Naive thymus-derived CD8-positive, alpha-beta T cell (primary cell): ENCODE results near the gene CDC42BPG. TPM values are rescaled to one million over a fixed set of nuclear protein-coding genes. Genes with fewer than 3 reads are reported as not detected.

ENCODE experiments used
- ATAC-seq, 2 donors: fragments of 150-1000 bp; cut with Tn5 transposase in 1 of 2; sonication (Bioruptor Pico), chemical (Tn5 transposase) in 1 of 2; 1 replicate in 1 of 2; 2 replicates in 1 of 2; pipeline ENCODE4 v1.10.0; 2021; ENCODE audit warnings: mild to moderate bottlenecking in 2 of 2, moderate library complexity in 2 of 2
- POLR2A ChIA-PET: fragments of 350-600 bp; sonication (Branson Sonifier 250); formaldehyde crosslinking; loops from one replicate; lab custom pipeline; 2021; ENCODE audit warnings: antibody characterized with exemption; lab: Charles Lee
- DNase-seq, 10 donors: peaks; one replicate each; pipeline versions ENCODE4 v3.0.0 to v3.0.0-alpha.2; 2020 to 2022
- H3K27ac Mint-ChIP-seq, 10 donors: one replicate each; pipeline ENCODE4 v1.8.0; 2020 to 2022; ENCODE audit warnings: mild to moderate bottlenecking in 10 of 10, mixed read lengths in 10 of 10, moderate library complexity in 4 of 10, inconsistent platforms in 1 of 10
- H3K27me3 Mint-ChIP-seq, 5 donors: one replicate each; pipeline ENCODE4 v1.8.0; 2021 to 2022; ENCODE audit warnings: mixed read lengths in 5 of 5
- H3K36me3 Mint-ChIP-seq, 3 donors: one replicate each; pipeline ENCODE4 v1.8.0; 2020 to 2022; ENCODE audit warnings: mixed read lengths in 3 of 3, mild to moderate bottlenecking in 2 of 3, inconsistent platforms in 1 of 3
- H3K4me1 Mint-ChIP-seq, 4 donors: one replicate each; pipeline ENCODE4 v1.8.0; 2021 to 2022; ENCODE audit warnings: mixed read lengths in 4 of 4
- H3K4me3 Mint-ChIP-seq, 10 donors: one replicate each; pipeline ENCODE4 v1.8.0; 2020 to 2022; ENCODE audit warnings: mild to moderate bottlenecking in 10 of 10, mixed read lengths in 10 of 10, moderate library complexity in 6 of 10, inconsistent platforms in 1 of 10
- H3K9me3 Mint-ChIP-seq, 9 donors: one replicate each; pipeline ENCODE4 v1.8.0; 2020 to 2022; ENCODE audit warnings: mixed read lengths in 9 of 9, mild to moderate bottlenecking in 3 of 9, inconsistent platforms in 1 of 9, moderate library complexity in 1 of 9
- polyA plus RNA-seq, 3 donors: library from polyadenylated mRNA; unstranded; fragments of 300-500 nt; fragmentation: Illumina TruSeq; gene quantifications; one replicate each; pipeline ENCODE4 v1.2.3, GENCODE V29; 2021
- total RNA-seq, 8 experiments: library from RNA in 2 of 8; stranded (reverse) in 2 of 8; gene quantifications; one replicate each; pipeline ENCODE4 v1.2.3 and lab custom pipeline; 2021 to 2026

The CDC42BPG gene
- total and polyA plus RNA-seq, 5 experiments from 2014 or later: 0.09 to 10.3 (median 0.38) TPM

- peak in 1 of 10 donors; percentile 36 for DNase-seq
- peaks cover 0 to 33% (median 12%) of the 10 kb centered on the region in 3 donors for H3K36me3 Mint-ChIP-seq
- POLR2A ChIA-PET: interaction anchor here (0.6 to 45.7 kb wide), 16 partner anchors 12 to 539 kb away, joined by 3 to 2449 read pairs (median 6); partner anchors contain the start of genes CDC42BPG, FAU, MAP4K2 and MRPL49
These were observed 33.7 kb upstream of the CDC42BPG start for GRCh38 chr11:64878223-64878493.

GRCh38 chr11:64877390-64878222 is 33.2 kb upstream of the CDC42BPG start:
- no peaks in the 10 kb centered on the region for H3K27me3 Mint-ChIP-seq
- peaks cover 48 to 76% (median 70%) of the 10 kb centered on the region in 4 donors for H3K4me1 Mint-ChIP-seq
- peak overlapping the region; percentile 92 to 99 (median 98) for H3K4me3 Mint-ChIP-seq
- peaks cover 0 to 38% (median 18%) of the 10 kb centered on the region in 3 donors for H3K36me3 Mint-ChIP-seq
- H3K27ac Mint-ChIP-seq: peak overlapping the region; percentile 90 to 98 (median 95)
- POLR2A ChIA-PET: interaction anchor here (0.6 to 45.7 kb wide), 21 partner anchors 7 to 539 kb away, joined by 3 to 2449 read pairs (median 4); partner anchors contain the start of genes CDC42BPG, FAU, MAP4K2 and MRPL49
- peak in 3 of 10 donors; percentile 40 to 62 (median 44) for DNase-seq
- peak in 1 of 2 donors; percentile 11 for ATAC-seq
- H3K9me3 Mint-ChIP-seq: no peaks in the 10 kb centered on the region

More at GRCh38 chr11:64878223-64878493, 33.7 kb upstream of the CDC42BPG start:
- H3K27me3 Mint-ChIP-seq: no peaks in the 10 kb centered on the region
- H3K4me1 Mint-ChIP-seq: peaks cover 44 to 72% (median 66%) of the 10 kb centered on the region in 4 donors
- peak; percentile 31 to 38 for ATAC-seq
- no peaks in the 10 kb centered on the region for H3K9me3 Mint-ChIP-seq
- H3K4me3 Mint-ChIP-seq: peak overlapping the region; percentile 92 to 99 (median 98)
- H3K27ac Mint-ChIP-seq: peak overlapping the region; percentile 79 to 98 (median 94)

GRCh38 chr11:64876835-64877341 is 32.4 kb upstream of the CDC42BPG start:
- Mint-ChIP-seq H3K36me3 (peaks cover 0 to 44% (median 18%) of the 10 kb centered on the region in 3 donors), H3K9me3 (no peaks in the 10 kb centered on the region), H3K27ac (peak overlapping the region; percentile 90 to 98 (median 95)), H3K4me3 (peak overlapping the region; percentile 92 to 99 (median 98)), H3K4me1 (peaks cover 50 to 83% (median 75%) of the 10 kb centered on the region in 4 donors), H3K27me3 (no peaks in the 10 kb centered on the region)
- DNase-seq (peak in 1 of 10 donors; percentile 58), ATAC-seq (no peak)
- POLR2A ChIA-PET: interaction anchor here (0.6 to 45.7 kb wide), 11 partner anchors 8 to 245 kb away, joined by 3 to 2449 read pairs (median 8); partner anchors contain the start of genes CDC42BPG, FAU, MAP4K2 and MRPL49

GRCh38 chr11:64876229-64876750 is 31.8 kb upstream of the CDC42BPG start:
- Mint-ChIP-seq H3K27ac (peak overlapping the region; percentile 90 to 98 (median 95)), H3K4me1 (peaks cover 51 to 84% (median 79%) of the 10 kb centered on the region in 4 donors), H3K9me3 (no peaks in the 10 kb centered on the region), H3K4me3 (peak overlapping the region; percentile 92 to 99 (median 98)), H3K27me3 (no peaks in the 10 kb centered on the region), H3K36me3 (peaks cover 0 to 50% (median 21%) of the 10 kb centered on the region in 3 donors)
- ATAC-seq: no peak
- DNase-seq: no peak
- POLR2A ChIA-PET: interaction anchor here (0.6 to 45.7 kb wide), 11 partner anchors 9 to 1760 kb away, joined by 3 to 2449 read pairs (median 8); partner anchors contain the start of genes CDC42BPG, RASGRP2, SF1 and TM7SF2

- Mint-ChIP-seq H3K27me3 (no peaks in the 10 kb centered on the region), H3K9me3 (no peaks in the 10 kb centered on the region), H3K4me1 (peaks cover 49 to 84% (median 79%) of the 10 kb centered on the region in 4 donors), H3K36me3 (peaks cover 0 to 52% (median 23%) of the 10 kb centered on the region in 3 donors), H3K4me3 (peak overlapping the region; percentile 92 to 99 (median 98)), H3K27ac (peak overlapping the region; percentile 90 to 98 (median 95))
- DNase-seq: no peak
- POLR2A ChIA-PET: interaction anchor here (0.6 to 45.7 kb wide), 14 partner anchors 9 to 1761 kb away, joined by 3 to 2449 read pairs (median 6); partner anchors contain the start of genes CDC42BPG, RASGRP2, SF1 and TM7SF2
- no peak for ATAC-seq
These were observed 31.1 kb upstream of the CDC42BPG start for GRCh38 chr11:64875369-64876228.

- ATAC-seq (peak in 1 of 2 donors; percentile 3), DNase-seq (peak in 4 of 10 donors; percentile 47 to 56 (median 53))
- Mint-ChIP-seq H3K36me3 (peaks cover 0 to 52% (median 23%) of the 10 kb centered on the region in 3 donors), H3K27ac (peak overlapping the region; percentile 92 to 98 (median 95)), H3K27me3 (no peaks in the 10 kb centered on the region), H3K4me3 (peak overlapping the region; percentile 92 to 99 (median 98)), H3K4me1 (peaks cover 44 to 84% (median 79%) of the 10 kb centered on the region in 4 donors), H3K9me3 (no peaks in the 10 kb centered on the region)
- POLR2A ChIA-PET: interaction anchor here (0.6 to 45.7 kb wide), 13 partner anchors 9 to 261 kb away, joined by 3 to 2449 read pairs (median 7); partner anchors contain the start of genes CDC42BPG and SF1
These were observed 30.1 kb upstream of the CDC42BPG start for GRCh38 chr11:64874308-64875240.

- POLR2A ChIA-PET: interaction anchor here (1.1 to 45.7 kb wide), 11 partner anchors 8 to 245 kb away, joined by 3 to 2449 read pairs (median 5); partner anchors contain the start of genes CDC42BPG, RASGRP2, SF1 and ZNHIT2
- no peak for DNase-seq
- peak overlapping the region; percentile 20 to 86 (median 72) for H3K4me3 Mint-ChIP-seq
- peaks cover 48 to 92% (median 87%) of the 10 kb centered on the region in 4 donors for H3K4me1 Mint-ChIP-seq
- ATAC-seq: peak in 1 of 2 donors; percentile 13
- H3K36me3 Mint-ChIP-seq: peaks cover 0 to 60% (median 23%) of the 10 kb centered on the region in 3 donors
- no peaks in the 10 kb centered on the region for H3K27me3 Mint-ChIP-seq
- peak overlapping the region in 9 of 10 donors; percentile 66 to 96 (median 92) for H3K27ac Mint-ChIP-seq
- H3K9me3 Mint-ChIP-seq: no peaks in the 10 kb centered on the region
These were observed 28.5 kb upstream of the CDC42BPG start for GRCh38 chr11:64872790-64873488.

- ATAC-seq (no peak), DNase-seq (peak in 1 of 10 donors; percentile 20)
- peak overlapping the region; percentile 45 to 96 (median 93) for H3K27ac Mint-ChIP-seq
- peak overlapping the region; percentile 49 to 87 (median 83) for H3K4me3 Mint-ChIP-seq
- POLR2A ChIA-PET: interaction anchor here (0.6 to 45.7 kb wide), 4 partner anchors 15 to 1016 kb away, joined by 5 to 2449 read pairs (median 6); partner anchors contain the start of genes CDC42BPG, SF1 and ZNHIT2
- H3K27me3 Mint-ChIP-seq: no peaks in the 10 kb centered on the region
- H3K4me1 Mint-ChIP-seq: peaks cover 44 to 93% (median 87%) of the 10 kb centered on the region in 4 donors
- no peaks in the 10 kb centered on the region for H3K9me3 Mint-ChIP-seq
- peaks cover 4 to 69% (median 21%) of the 10 kb centered on the region in 3 donors for H3K36me3 Mint-ChIP-seq
These were observed 27.0 kb upstream of the CDC42BPG start for GRCh38 chr11:64871492-64871891.

- Mint-ChIP-seq H3K36me3 (peaks cover 4 to 70% (median 24%) of the 10 kb centered on the region in 3 donors), H3K4me1 (peaks cover 44 to 93% (median 88%) of the 10 kb centered on the region in 4 donors), H3K9me3 (no peaks in the 10 kb centered on the region), H3K27ac (peak overlapping the region; percentile 45 to 96 (median 94)), H3K27me3 (no peaks in the 10 kb centered on the region), H3K4me3 (peak overlapping the region; percentile 49 to 87 (median 83))
- ATAC-seq (no peak), DNase-seq (no peak)
- POLR2A ChIA-PET: interaction anchor here (0.8 to 45.7 kb wide), 3 partner anchors 7 to 107 kb away, joined by 4 to 2449 read pairs (median 2449); partner anchors contain the start of genes CDC42BPG and EHD1
These were observed 26.5 kb upstream of the CDC42BPG start for GRCh38 chr11:64870893-64871466.
